GM21360 (cell line): Measurements from ENCODE around the gene IGIP.
A peak's percentile ranks its signal among the peaks of the same experiment; 100 is the strongest.

Experiments used
- ATAC-seq: cut with Tn5 transposase; IDR thresholded peaks from one replicate; pipeline ENCODE4 v1.9.1; 2021; ENCODE audit warnings: mild to moderate bottlenecking, moderate library complexity; ENCODE audit not compliant: unreplicated experiment

Gene IGIP

GRCh38 chr5:140162275-140162674 is 36.5 kb downstream of the IGIP start:
- no peak for ATAC-seq

GRCh38 chr5:140162781-140163180 is 37.0 kb downstream of the IGIP start:
- ATAC-seq, result no peak

DNA sequence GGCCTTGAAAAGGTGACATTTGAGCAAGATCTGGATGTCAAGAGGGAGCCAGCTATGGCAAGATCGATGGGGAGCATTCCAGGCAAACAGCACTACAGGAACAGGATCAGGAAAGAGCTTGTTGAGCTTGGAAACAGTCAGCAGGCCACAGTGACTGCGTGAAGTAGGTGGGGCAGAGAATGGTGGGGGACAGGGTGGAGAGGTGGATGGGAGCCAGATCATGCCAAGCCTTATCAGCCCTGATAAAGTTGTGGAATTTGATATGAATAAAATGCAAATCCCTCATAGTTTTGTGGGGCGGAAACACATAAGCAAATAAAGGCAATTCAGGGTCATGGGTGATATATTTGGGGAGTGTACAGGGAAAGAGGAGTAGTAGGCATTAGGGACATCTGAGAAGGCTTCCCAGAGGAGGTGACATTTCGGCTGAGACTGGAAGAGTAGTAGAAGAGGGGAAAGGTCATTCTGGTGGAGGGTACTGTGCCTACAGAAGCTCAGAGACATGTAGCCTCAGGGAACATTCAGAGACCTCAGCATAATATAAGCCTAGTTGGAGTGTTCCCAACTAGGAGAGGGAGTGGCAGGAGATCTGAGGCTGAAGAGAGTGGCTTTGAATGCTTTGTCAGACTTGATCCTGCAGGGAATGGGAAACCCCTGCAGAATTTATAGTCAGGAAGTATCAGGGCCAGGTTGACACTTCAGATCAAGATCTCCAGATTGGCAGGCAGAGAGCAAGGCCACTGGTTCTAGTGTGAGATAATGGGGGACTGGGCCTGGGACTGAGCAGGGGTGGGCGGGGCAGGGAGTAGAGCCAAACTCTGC is 39.6 kb downstream of the IGIP start:
- no peak for ATAC-seq

- ATAC-seq, result no peak
These were observed 40.2 kb downstream of the IGIP start for GRCh38 chr5:140165923-140166270.

GRCh38 chr5:140166911-140167310 is 41.2 kb downstream of the IGIP start:
- no peak for ATAC-seq

DNA sequence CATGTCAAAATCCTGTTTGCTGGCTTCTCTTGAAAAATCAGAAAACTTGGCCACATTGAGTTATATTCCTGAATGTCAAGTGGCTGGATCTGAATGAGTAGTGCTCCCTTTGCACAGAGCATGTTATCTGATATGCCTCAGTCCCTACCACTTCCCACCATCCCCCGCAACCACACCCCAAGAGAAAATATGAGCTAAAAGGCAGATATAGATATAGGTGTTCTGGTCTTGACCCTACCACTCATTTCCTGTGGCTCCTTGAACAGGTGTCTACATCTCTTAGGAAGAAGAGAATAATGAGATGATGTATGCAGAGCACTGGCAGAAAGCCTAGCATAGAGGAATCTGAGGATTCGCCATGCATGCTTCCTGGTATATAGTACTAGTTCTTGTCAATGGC is 42.6 kb downstream of the IGIP start:
- ATAC-seq, result no peak

DNA sequence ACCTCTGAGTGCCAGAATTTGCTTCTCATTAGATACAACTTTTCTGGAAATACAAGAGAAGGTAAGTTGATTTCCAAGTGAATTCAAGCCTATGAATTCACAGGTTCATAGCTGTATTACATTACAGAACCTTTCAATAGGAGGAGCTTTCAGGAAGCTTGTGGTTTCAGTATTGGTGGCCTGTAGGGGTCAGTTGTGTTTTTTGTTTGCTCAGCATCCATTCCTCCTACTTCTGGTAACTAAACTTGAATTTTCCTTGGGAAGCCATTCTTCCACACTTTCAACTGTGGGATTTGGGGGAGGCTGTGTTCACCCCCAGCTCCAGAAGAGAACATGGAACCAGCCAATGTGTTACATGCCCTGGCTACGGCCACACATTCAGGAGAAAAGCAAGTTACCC is 43.7 kb downstream of the IGIP start:
- ATAC-seq, result no peak

DNA sequence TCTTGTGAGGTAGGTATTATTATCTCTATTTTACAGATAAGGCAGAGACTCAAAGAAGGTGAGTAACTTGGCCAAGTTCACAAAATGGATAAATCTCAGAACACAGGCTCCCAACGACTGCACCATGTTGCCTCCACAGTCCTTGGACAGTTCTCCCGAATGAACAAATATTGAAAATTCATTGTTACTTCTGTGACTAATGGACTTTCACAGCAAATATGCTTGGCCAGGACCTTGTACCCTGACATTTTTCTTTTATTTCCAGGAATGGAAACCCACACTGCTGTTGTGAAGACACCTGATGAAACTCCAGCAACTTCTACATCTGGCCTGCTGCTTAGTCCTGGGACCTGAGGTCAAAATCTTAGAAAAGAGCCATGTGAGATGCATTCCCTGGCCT is 46.7 kb downstream of the IGIP start:
- no peak for ATAC-seq

GRCh38 chr5:140174014-140174413 is 48.3 kb downstream of the IGIP start:
- ATAC-seq, result no peak

DNA sequence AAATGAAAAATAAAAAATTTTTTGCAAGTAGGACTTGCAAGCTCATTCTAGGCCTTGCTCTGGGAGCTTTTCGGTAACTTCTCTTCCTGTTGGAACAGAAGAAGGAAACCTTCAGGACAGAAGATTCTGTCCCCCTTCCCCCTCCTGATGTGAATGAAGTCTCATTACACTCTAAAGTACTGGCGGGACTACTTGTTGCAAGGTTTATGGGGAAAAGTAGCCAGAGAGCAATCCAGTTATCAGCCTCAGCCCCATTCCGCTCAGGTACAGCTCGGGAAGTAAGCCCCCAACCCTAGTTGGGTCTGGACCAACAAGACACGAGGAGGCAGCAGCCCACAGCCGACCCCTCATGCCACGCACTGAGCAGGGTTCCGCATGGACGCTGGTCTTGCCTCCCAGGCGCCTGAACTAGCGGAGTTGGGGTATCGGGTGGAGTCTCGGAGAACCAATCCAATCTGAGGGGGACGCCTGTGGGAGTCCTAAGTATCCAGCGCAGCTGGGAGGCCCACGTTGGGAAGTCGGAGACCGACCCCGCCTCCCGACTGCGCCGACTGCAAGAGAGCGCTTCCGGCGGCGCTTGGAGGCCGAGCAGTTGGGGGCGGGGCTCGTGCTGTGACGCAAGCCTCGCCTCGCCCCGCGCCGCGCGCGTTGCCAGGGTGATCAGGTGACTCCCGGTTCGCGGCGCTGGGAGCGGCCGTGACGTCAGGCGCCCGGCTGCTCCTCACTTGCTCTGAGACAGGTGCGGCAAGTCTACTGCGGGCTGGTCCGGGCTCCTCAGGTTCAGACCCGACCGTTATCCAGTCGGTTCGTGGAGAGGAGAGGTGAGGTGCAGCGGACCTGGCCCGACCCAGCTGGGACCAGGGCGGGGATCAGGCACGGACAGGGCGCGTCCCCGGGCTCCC is 49.0 kb downstream of the IGIP start, which contains the start of gene CYSTM1:
CYSTM1 (plus strand) TSS at position 724 of the 902 bp plus-strand sequence. CDS start 19,278 bp downstream, outside the sequence.
- ATAC-seq, result peak; percentile 91

- peak; percentile 39 for ATAC-seq
These were observed 49.8 kb downstream of the IGIP start for GRCh38 chr5:140175367-140176030.

- no peak for ATAC-seq
These were observed 50.3 kb downstream of the IGIP start for GRCh38 chr5:140176031-140176387.

DNA sequence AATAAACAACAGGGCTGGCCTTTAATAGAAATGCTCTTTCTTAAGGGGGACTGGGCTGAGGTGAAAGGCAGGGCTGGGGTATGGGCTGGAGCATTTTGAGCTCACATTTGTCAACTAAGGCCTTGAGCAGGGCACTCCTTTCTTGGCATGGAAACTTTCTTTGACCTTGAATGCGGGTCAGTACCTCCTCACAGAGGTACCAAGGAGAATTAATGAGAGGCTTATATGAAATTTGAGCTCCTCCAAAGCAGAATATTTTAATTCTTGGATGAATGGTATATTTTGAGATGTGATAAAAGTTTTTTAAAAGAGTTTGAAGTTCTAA is 52.3 kb downstream of the IGIP start:
- no peak for ATAC-seq

DNA sequence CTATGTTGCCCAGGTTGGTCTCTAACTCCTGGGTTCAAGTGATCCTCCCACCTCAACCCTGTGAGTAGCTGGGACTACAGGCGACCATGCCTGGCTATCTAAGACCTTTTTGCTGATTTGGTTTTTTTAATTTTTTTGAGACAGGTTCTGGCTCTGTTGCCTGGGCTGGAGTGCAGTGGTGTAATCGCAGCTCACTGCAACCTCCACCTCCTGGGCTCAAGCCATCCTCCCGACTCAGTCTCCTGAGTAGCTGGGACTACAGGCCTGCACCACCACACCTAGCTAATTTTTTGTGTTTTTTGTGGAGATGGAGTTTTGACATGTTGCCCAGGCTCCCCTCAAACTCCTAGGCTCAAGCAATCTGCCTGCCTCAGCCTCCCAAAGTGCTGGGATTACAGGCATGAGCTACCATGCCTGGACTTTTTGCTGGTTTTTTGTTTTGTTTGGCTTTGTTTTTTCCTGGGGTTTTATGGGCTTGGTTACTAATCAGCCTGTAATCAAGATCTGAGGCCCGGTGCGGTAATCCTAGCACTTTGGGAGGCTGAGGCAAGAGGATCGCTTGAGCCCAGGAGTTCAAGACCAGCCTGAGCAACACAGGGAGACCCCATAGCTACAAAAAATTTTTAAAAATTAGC is 52.9 kb downstream of the IGIP start:
- ATAC-seq, result no peak
